NCI-H1105 treated with DMSO at 0.1 percent for 48 hours (cell line): Measurements from ENCODE around the gene CUEDC1.

ENCODE experiments used
- DNase-seq: peaks from one replicate; lab custom pipeline; 2025; lab: John Stamatoyannopoulos, UW

The CUEDC1 gene

DNA sequence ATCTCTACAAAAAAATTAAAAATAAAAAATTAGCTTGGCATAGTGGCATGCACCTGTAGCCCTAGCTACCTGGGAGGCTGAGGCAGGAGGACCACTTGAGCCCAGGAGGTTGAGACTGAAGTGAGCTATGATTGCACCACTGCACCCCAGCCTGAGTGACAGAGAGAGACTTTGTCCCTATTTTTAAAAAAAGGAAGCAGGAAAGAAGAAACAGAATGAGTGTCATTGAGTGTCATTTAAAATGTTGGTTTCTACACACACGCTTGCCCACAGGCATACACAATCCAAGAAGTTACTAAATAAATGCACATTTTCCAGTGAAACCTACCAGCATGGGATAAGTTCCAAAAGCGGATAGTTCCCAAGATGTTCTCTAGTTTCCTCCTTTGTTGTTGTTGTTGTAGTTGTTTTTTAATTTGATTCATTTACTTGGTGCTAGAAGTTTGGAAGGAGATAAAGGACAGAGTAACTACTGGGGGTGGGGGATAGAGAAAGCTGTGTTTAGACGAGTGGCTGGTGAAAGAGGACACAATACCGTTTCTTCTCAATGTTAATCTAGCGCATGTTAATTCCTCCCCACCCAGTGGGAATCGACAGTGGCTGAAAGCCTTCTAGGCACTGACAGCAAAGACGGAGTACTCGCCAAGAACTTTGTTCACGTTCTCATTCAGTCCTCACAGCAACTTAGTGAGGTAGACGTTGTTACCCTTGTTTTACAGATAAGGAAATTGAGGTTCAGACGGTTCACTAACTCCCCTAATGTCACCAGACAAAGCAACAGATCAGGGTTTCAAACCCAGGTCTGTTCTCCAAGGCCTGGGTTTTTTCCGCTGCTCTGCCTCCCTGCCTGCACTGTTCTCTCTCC is 122.7 kb downstream of the CUEDC1 start:
- no peak for DNase-seq

DNA sequence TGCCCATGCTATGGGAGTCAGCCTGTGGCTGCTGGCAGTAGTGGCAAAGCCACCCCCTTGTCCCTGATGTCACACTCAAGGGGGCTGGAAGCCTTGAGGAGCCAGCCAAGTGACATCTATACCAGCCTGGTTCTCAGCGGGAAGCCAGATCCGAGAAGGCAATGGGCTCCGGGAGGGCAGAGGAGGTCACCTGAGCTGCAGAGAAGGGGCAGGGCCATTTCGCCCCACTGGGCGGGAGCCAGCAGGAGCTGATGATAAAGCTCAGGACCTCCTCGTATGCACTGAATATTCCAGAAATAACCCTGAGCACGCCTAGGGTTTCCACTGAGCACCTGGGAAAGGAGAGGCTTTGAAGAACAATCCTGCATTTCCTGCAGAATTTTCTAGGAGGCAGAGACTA is 124.3 kb downstream of the CUEDC1 start:
- DNase-seq: no peak

GRCh38 chr17:57823469-57824401 is 131.5 kb downstream of the CUEDC1 start:
- no peak for DNase-seq

DNA sequence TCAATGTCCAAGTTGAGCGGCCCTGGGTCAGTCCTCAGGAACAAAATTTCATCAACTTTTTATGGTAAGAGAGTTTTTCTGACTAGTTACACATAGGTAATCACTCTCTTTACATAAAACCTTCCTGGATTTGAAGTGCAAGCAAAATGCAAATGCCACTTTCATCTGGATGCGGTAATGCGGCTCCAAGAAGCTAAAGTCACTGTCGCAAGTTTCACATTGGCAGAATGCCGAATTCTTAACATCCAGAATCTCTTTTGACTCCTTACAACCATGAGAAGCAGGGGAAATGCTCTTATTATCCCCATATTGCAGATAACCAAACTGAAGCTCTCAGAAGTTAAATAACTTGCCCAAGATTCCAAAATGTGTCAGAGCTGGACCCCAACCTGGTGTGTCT is 135.3 kb downstream of the CUEDC1 start:
- DNase-seq: no peak

DNA sequence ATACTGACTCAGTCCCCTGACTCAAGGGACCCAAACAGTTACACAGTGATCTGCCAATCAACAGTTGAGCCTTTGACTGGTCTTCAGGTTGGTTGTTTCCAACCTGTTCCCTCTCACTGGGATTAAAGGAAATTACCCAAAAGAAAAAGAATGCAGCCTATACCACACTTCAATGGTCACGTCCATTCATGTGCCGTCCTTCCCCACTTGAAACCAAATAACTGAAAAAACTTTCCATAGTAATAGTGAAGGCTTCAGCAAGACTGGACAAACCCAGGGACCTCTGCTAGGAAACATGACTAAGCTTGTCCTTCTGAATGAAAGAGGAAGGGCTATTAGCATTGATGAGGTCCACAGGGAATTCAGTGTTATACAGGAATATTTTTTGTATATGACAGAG is 135.9 kb downstream of the CUEDC1 start:
- no peak for DNase-seq

GRCh38 chr17:57818066-57818465 is 137.1 kb downstream of the CUEDC1 start:
- DNase-seq: no peak

DNA sequence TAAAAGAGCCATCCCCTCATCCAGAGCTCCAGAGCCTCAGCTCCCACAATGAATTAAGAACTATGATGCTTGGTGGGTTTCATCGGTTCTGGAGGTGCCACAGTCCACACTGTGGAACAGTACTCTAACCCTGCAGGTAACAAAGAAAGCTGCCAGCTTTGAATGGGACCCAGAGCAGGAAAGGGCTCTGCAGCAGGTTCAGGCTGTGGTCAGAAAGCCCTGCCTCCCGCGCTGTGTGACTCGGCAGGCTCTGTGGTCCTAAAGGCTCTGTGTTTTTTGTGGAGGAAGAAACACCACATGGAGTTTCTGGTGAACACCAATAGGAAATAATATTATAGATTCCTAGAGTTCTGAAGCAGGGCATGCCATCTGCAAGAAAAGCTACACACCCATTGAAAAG is 137.9 kb downstream of the CUEDC1 start:
- no peak for DNase-seq

DNA sequence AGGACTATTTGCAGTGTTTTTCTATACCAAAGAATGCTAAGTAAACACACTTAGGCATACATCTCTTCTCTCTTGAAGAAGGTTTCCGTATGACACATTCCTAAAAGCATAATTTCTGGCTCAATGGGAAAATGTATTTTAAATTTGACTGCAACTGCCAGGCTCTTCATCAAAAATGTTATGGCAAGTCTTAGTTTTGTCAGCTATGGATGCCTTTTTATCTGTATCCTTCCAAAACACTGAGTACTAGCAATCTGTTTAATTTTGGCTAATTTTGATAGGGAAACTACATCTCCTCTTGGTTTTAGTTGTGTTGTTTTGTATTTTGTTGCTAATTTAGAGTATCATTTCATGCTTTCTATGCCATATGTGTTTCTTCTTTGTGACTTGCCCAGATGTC is 140.8 kb downstream of the CUEDC1 start:
- DNase-seq: peak; percentile 6

GRCh38 chr17:57811638-57812280 is 143.5 kb downstream of the CUEDC1 start:
- DNase-seq: peak; percentile 55
